Measurements from ENCODE around the gene FHIT. TPM values are rescaled to one million over a fixed set of nuclear protein-coding genes. Genes with fewer than 3 reads are reported as not detected.

FHIT gene
- total RNA-seq, 1 donor from 2014 or later, result 5.7 TPM

DNA sequence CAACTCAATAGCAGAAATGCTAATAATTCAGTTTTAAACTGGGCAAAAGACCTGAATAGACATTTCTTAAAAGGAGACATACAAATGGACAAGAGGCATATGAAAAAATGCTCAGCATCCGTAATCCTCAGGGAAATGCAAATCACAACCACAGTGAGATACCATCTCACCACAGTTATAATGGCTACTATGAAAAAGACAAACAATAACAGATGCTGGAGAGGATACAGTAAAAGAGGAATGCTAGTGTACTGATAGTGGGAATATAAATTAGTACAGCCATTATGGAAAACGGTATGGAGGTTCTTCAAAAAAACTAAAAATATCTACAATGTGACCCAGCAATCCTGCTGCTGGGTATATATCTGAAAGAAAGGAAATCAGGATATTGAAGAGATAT is 367.2 kb downstream of the FHIT start:
- peaks cover 1% of the 10 kb centered on the region for H3K36me3 Mint-ChIP-seq
- H3K4me1 Mint-ChIP-seq, result no peaks in the 10 kb centered on the region
- H4K20me1 ChIP-seq (ENCODE audit: low read depth), result no peaks in the 10 kb centered on the region
- no peaks in the 10 kb centered on the region for H3K4me1 ChIP-seq
- H3K36me3 ChIP-seq, result no peaks in the 10 kb centered on the region
- H2AFZ ChIP-seq (replicated peaks), result no peak overlapping the region
- no peak overlapping the region for H3K9ac ChIP-seq
- no peak for DNase-seq (ENCODE audit: low spot score)
- no peaks in the 10 kb centered on the region for H3K9me3 ChIP-seq (ENCODE audit: low read depth)
- no peak overlapping the region for H3K27ac ChIP-seq
- H3K4me3 ChIP-seq, result no peak overlapping the region
- peaks cover 20% of the 10 kb centered on the region for H3K9me3 Mint-ChIP-seq
- no peak overlapping the region for H3K27ac Mint-ChIP-seq
- H3K27me3 Mint-ChIP-seq (ENCODE audit: insufficient read depth, low read depth), result no peaks in the 10 kb centered on the region
- no peak overlapping the region for H3K4me3 Mint-ChIP-seq
- no peaks in the 10 kb centered on the region for H3K27me3 ChIP-seq
- TF ChIP-seq, protein P1, sequence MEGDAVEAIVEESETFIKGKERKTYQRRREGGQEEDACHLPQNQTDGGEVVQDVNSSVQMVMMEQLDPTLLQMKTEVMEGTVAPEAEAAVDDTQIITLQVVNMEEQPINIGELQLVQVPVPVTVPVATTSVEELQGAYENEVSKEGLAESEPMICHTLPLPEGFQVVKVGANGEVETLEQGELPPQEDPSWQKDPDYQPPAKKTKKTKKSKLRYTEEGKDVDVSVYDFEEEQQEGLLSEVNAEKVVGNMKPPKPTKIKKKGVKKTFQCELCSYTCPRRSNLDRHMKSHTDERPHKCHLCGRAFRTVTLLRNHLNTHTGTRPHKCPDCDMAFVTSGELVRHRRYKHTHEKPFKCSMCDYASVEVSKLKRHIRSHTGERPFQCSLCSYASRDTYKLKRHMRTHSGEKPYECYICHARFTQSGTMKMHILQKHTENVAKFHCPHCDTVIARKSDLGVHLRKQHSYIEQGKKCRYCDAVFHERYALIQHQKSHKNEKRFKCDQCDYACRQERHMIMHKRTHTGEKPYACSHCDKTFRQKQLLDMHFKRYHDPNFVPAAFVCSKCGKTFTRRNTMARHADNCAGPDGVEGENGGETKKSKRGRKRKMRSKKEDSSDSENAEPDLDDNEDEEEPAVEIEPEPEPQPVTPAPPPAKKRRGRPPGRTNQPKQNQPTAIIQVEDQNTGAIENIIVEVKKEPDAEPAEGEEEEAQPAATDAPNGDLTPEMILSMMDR (IDR thresholded peaks at IDR 0.05), result no peak
- no peak for TF ChIP-seq EZH2phosphoT487 (IDR thresholded peaks at IDR 0.05)
- TF ChIP-seq EZH2 (IDR thresholded peaks at IDR 0.05), result no peak
- no peak overlapping the region for H3K4me2 ChIP-seq
- no peaks in the 10 kb centered on the region for H3K79me2 ChIP-seq (ENCODE audit: low read depth)
- H3F3A ChIP-seq (ENCODE audit: low read depth), result no peaks in the 10 kb centered on the region

DNA sequence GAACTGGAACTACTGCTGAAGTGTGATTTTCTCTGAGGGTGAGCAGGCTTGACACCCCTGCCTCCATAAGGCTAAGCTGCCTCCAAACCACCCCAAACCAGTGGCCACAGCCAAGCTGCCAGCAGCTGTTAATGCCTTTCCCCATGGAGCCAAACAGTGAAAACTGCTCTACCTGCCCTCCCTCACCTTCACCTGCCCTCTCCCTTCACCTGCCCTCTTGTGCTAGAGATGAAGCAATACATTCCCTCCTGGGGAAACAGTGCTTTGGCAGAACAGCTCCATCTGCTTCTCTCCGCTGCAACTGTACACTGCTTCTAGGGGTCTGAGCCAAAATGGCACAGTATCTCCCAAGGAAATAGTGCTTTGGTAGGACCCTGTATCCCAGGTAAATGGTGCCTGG is 374.1 kb downstream of the FHIT start:
- H3K4me3 Mint-ChIP-seq, result no peak overlapping the region
- peaks cover 3% of the 10 kb centered on the region for H3K4me1 Mint-ChIP-seq
- H3K27me3 ChIP-seq, result no peaks in the 10 kb centered on the region
- TF ChIP-seq, protein P1 (IDR thresholded peaks at IDR 0.05), result no peak
- no peak for TF ChIP-seq EZH2 (IDR thresholded peaks at IDR 0.05)
- no peak for TF ChIP-seq EZH2phosphoT487 (IDR thresholded peaks at IDR 0.05)
- no peak overlapping the region for H3K27ac ChIP-seq
- peaks cover 4% of the 10 kb centered on the region for H3K27me3 Mint-ChIP-seq (ENCODE audit: insufficient read depth, low read depth)
- no peaks in the 10 kb centered on the region for H4K20me1 ChIP-seq (ENCODE audit: low read depth)
- H3K4me1 ChIP-seq, result peaks cover 20% of the 10 kb centered on the region
- H3K36me3 Mint-ChIP-seq, result peaks cover 3% of the 10 kb centered on the region
- no peak overlapping the region for H3K4me3 ChIP-seq
- H3K36me3 ChIP-seq, result no peaks in the 10 kb centered on the region
- peaks cover 20% of the 10 kb centered on the region for H3F3A ChIP-seq (ENCODE audit: low read depth)
- no peak for DNase-seq (ENCODE audit: low spot score)
- H3K9me3 Mint-ChIP-seq, result peaks cover 10% of the 10 kb centered on the region
- no peaks in the 10 kb centered on the region for H3K9me3 ChIP-seq (ENCODE audit: low read depth)
- H3K27ac Mint-ChIP-seq, result no peak overlapping the region
- H3K79me2 ChIP-seq (ENCODE audit: low read depth), result no peaks in the 10 kb centered on the region
- no peak overlapping the region for H3K4me2 ChIP-seq
- H3K9ac ChIP-seq, result no peak overlapping the region
- H2AFZ ChIP-seq (replicated peaks), result no peak overlapping the region

DNA sequence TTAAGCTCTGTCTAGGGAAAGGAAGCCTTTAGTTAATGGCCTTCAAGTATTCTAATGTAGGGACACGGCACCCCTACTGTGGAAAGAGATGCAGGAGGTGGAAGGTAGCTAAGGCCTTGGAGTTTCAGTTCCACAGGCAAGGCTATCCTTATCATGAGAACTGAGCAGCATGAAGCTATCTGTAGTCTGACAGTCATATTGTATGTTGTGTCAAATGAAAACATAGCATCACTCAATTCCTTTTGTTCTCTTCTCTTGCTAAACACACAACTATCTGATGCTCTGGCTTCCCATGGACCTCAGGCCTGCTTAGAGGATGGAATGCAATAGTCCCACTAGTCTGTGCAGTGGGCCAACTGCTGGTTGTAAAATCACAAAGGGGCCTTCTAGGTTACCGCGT is 380.9 kb downstream of the FHIT start:
- Histone ChIP-seq H3K9ac (no peak overlapping the region), H3K36me3 (no peaks in the 10 kb centered on the region), H3K4me3 (no peak overlapping the region), H3K27me3 (no peaks in the 10 kb centered on the region), H4K20me1 (ENCODE audit: low read depth) (no peaks in the 10 kb centered on the region), H3K4me2 (no peak overlapping the region), H3K4me1 (peaks cover 20% of the 10 kb centered on the region), H3K9me3 (ENCODE audit: low read depth) (no peaks in the 10 kb centered on the region), H3F3A (ENCODE audit: low read depth) (peaks cover 20% of the 10 kb centered on the region), H2AFZ (replicated peaks) (no peak overlapping the region), H3K27ac (no peak overlapping the region), H3K79me2 (ENCODE audit: low read depth) (no peaks in the 10 kb centered on the region)
- peaks cover 2% of the 10 kb centered on the region for H3K27me3 Mint-ChIP-seq (ENCODE audit: insufficient read depth, low read depth)
- H3K36me3 Mint-ChIP-seq, result peaks cover 1% of the 10 kb centered on the region
- H3K27ac Mint-ChIP-seq, result no peak overlapping the region
- no peak overlapping the region for H3K4me3 Mint-ChIP-seq
- DNase-seq (ENCODE audit: low spot score), result no peak
- H3K9me3 Mint-ChIP-seq, result no peaks in the 10 kb centered on the region
- TF ChIP-seq EZH2phosphoT487 (IDR thresholded peaks at IDR 0.05) (no peak), EZH2 (IDR thresholded peaks at IDR 0.05) (no peak)
- TF ChIP-seq, protein P1 (IDR thresholded peaks at IDR 0.05), result no peak
- H3K4me1 Mint-ChIP-seq, result peaks cover 3% of the 10 kb centered on the region

Data from neural progenitor cell (in vitro differentiated cells).